SKM-1 treated with dmso at 0.1 percent for 144 hours (cell line): Measurements from ENCODE around the gene SIN3A.

Experiments used
- DNase-seq: peaks from one replicate; lab custom pipeline; 2025; ENCODE audit not compliant: unreplicated experiment; lab: John Stamatoyannopoulos, UW

Gene SIN3A

GRCh38 chr15:75380773-75381172 is 70.7 kb downstream of the SIN3A start:
- no peak for DNase-seq

DNA sequence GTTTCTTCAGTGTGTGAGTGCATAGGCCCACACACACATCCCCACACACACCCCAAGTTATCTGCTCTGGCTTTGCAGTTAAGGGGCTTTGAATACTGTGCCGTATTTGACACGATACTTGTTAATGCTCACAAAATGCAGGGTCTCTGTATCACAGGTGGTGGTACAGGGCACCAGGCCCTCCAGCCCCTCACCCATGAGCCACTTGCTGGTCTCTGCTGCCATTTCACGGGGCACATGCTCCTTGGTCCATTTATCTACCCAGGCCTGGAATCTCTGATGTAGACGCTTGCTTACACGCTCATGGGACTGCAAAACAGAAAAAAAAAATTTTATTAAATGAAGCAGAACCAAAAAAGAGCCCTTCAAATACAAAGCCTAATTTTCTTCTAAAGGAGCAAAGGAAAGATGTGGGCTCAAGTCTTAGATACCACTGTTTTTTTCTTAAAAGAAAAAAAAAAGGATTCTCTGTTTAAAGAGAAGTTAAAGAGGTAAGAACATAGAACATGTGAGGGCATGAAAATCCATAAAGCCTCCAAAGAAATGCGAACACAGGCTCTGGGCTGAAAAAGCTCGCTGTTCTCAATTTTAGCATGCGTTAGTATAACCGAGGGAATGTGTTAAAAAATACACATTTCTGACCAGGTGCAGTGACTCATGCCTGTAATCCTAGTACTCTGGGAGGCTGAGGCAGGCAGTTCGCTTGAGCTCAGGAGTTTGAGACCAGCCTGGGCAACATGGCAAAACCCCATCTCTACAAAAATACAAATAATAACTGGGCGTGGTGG is 79.4 kb downstream of the SIN3A start:
- no peak for DNase-seq

DNA sequence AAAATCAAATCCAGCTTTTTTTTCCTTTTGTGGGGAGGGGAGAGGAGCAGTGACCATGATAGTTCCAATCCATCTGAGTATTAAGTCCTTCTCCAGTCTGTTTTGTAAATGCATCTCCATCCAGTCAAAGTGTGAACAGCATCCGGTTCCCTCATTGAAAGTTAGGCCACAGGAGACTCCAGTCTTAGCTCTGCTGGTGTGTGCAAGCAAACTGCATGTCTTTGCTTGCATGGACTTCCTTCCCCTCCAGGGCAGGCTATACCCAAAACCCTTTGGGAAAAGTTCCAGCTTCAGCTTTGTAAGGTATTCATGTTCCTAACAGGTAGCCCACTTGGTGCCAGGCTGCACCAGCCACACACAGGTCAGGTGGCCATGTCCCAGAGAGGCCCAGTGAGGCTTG is 80.0 kb downstream of the SIN3A start:
- DNase-seq: no peak

DNA sequence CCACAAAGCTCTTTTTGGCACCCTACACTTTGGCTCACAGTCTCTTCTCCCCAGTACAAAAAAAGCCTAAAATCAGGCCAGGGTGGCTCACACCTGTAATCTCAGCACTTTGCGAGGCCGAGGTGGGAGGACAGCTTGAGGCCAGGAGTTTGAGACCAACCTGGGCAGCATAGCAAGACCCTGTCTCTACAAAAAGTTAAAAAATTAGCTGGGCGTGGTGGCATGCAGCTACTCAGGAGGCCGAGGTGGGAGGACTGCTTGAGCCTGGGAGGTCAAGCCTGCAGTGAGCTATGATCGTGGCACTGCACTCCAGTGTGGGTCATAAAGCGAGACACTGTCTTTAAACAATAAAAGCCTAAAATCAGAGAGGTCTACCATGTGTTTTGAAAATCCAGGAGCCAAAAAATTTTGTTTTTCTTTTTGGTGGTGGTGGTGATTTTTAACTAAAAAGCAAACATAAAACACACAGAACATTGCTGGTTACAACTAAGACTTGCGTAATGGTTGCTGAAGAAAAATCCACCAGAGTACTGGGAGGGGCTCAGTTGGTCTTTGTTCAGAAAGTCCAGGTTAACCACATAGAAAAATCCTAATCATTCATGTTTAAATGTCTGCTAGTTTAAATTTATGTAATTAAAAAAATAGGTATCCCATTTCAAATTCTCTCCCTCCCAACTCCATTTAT is 81.5 kb downstream of the SIN3A start:
- no peak for DNase-seq

- DNase-seq: no peak
Measured at GRCh38 chr15:75368689-75369239, 82.7 kb downstream of the SIN3A start.

GRCh38 chr15:75367913-75368688 is 83.4 kb downstream of the SIN3A start, which contains the start of gene MAN2C1:
Gene MAN2C1, minus strand, starts transcription at chr15:75368607. Its CDS starts 24 bp downstream, at chr15:75368583.
- DNase-seq: peak; percentile 95

- DNase-seq: no peak
Measured at GRCh38 chr15:75367406-75367912, 84.0 kb downstream of the SIN3A start.

DNA sequence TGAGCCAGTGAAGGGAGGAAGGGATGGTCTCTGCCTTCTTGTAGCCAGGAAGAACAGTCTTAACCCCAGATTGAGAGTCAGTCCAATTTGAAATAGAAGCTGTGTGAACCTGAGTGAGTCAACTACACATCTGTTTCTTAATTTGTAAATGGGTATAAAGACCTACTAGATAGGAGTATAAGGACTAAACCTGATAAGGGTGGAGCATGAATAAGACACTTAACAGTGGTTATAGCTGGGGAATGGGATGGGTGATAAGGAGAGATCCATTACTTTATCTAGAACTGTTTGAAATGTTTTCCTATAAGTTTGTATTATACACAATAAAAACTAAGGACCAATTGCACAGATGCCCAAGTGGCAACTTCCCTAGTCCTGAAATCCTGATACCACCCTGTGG is 84.5 kb downstream of the SIN3A start:
- no peak for DNase-seq

DNA sequence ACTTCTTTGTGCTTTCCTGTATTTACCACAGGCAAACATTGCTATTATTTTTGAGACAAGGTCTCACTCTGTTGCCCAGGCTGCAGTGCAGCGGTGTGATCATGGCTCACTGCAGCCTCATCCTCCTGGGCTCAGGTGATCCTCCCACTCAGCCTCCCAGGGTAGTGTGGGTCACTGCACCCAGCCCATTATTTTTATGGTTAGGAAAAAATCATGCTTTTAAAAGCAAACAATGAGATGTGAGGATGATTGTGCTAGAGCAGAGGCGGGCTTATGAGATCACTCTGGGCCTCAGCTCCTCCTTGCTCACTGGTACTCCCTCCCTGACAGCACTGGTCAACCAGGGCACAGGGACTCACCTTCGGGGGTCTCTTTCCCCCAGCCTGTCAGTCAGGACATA is 85.3 kb downstream of the SIN3A start:
- DNase-seq: no peak

DNA sequence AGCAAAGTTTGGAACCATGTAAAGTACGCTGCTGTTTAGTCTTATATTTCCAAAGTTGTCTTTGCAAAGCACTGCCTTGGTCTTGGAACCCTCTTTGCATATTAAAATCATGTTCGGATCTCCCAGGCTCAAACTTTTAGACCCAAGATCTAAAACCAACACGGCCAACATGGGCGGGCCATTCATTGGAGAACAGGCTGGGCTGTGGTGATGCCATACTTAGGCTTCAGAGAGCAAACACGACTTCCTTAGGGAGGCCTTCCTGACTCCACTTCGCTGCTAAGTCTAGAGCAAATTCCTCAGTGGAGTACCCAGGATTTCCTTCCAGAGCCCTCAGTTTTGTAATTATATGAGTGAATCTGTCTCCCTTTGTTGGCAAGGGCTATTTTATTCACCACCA is 86.6 kb downstream of the SIN3A start:
- DNase-seq: no peak

DNA sequence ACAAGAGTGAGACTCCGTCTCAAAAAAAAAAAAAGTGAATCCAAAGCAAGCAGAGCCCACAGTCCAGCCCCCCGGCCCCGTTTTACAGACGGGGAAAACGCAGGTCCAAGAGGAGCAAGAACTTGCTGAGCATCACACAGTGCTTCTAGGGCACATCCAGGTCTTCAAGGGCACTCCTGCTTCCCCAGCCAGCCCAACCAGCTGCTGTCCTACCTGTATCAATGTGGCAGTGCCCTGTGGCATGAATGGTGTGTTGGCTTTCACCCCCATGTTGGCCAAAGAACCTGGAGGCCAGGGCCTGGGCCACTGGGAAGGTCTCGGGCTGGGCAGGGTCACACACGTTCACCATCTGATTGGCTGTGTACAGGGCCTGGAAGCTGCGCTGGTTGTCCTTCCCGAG is 87.7 kb downstream of the SIN3A start:
- DNase-seq: no peak

DNA sequence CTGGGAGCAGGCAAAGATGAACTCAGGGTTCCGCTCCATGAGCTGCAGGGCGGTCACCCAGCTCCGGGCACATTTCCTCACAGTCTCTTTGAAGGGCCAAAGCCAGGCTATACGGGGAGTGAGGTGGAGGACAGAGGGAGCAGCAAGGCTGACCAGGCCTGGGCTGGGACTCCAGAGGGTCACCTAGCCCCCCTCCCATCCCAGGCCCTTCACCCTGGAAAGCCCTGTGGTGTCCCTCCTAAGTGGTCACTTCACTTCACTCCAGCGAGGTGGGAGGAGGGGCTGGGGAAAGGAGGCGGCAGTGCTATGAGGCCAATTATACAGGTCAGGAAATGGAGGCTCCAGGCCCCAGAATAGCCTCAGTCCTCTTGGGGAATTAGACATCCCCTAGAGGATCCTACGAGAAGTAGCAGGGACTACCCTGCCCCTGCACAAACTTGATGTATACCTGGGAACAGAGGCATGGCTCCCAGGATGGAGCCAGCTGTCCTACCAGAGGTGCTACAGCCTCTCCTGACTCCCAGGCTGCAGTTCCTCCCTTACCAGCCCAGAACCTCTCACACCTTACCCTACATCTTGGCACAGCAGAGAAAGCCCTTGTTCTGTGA is 88.7 kb downstream of the SIN3A start:
- DNase-seq: no peak

DNA sequence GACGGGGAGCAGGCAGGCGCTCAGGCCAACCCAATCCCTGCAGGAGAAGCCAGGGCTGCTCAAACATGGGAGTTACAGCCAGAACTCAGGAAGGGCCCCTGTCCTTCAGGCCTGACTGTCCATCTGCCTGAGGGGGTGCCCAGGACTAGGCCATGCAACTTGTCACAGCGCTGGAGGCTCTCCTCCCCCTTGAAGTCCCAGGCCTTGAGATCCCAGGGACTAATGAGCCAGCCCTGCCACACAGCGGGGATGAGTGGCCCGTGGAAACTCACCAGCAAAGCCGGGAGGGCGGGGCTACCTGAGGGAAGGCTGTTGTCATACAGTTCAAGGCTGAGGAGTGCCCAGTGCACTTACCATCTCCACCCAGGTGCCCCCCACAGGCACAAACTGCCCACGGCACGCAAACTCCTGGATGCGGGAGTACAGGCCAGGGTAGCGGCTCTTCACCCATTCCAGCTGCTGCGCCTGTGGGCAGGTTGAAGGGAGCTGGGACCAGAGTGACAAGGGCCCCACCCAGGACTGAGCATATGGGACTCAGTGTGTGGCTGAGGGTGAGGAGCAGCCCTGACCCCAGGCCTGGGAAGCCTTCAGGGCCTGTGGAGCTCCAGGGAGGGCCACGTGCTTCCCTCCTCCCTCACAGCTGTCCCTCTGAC is 89.4 kb downstream of the SIN3A start:
- DNase-seq: no peak

- DNase-seq: no peak
Measured at GRCh38 chr15:75361361-75361988, 90.0 kb downstream of the SIN3A start.

GRCh38 chr15:75360856-75361255 is 90.6 kb downstream of the SIN3A start:
- no peak for DNase-seq

DNA sequence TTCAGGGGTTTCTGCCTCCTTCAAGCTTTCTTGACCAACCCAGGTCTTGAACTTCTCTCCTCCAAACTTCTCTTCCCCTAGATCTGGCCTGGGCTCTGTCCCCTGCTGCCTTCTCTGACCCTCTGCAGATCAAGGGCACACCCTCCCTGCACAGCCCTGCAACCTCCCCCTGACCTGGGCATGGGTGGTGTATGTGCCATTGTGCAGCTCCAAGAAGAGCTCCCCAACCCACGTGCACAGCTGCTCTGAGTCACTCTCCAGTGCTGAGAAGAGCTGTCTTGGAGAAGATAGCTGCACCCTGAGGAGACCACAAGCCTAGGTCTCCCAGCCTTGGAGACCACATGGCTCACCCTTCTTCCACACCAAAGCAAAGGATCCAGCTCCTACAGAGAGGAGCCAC is 91.1 kb downstream of the SIN3A start:
- DNase-seq: no peak

- no peak for DNase-seq
Measured at GRCh38 chr15:75359537-75360250, 91.8 kb downstream of the SIN3A start.

DNA sequence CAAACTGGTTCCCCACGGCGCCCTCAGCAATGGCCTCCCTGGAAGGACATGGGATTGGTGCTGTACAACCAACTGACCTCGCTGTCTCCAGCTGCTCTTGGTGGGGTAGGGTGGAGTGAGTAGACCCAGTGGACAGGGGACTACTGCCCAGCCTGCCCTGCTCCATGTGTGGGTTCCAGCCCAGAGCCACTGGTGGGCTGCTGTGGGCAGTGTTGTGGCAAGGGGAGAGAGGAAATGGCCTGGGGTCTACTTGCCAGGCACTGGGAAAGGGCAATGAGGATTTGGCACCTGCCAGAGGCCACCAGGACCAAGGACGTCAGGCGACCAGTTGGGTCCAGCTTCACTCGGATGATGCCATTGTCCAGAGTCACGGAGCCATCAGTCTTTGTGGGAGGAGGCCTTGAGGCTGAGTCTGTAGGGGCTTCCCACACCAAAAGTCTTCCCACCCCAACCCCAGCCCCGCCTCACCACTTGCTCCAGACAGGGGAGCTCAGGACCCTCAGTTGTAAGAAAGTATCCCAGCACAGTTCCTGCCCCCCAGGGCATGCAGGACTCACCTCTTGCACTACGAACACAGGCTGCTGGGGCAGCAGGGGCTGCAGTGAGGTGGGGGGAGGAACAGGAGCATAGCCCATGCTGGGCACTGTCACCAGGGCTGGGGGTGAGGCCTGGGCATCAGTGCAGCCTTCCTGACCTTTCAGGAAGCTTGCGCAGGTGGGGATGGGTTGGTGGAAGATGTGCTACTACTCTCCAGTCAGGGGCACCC is 92.5 kb downstream of the SIN3A start:
- no peak for DNase-seq
